GM10266 (cell line): Measurements from ENCODE around the gene S100A13.
"Not testable (repeated sequence)": the region's sequence is repeated elsewhere in the genome, so short reads cannot be mapped to it uniquely, and the experiment has no call there.

Experiments used
- DNase-seq: peaks from one replicate; pipeline ENCODE4 v3.0.0; 2012; ENCODE audit errors: extremely low spot score
- CTCF ChIP-seq: IDR thresholded peaks from 2 replicates; pipeline ENCODE4 v1.5.1; 2012; ENCODE audit warnings: mild to moderate bottlenecking, low read depth; ENCODE audit not compliant: control insufficient read depth, insufficient read depth; ENCODE audit errors: missing control alignments

S100A13 gene

GRCh38 chr1:153577624-153578051, 49.7 kb downstream of the S100A13 start:
- no peak for TF ChIP-seq CTCF
- DNase-seq = no peak

DNA sequence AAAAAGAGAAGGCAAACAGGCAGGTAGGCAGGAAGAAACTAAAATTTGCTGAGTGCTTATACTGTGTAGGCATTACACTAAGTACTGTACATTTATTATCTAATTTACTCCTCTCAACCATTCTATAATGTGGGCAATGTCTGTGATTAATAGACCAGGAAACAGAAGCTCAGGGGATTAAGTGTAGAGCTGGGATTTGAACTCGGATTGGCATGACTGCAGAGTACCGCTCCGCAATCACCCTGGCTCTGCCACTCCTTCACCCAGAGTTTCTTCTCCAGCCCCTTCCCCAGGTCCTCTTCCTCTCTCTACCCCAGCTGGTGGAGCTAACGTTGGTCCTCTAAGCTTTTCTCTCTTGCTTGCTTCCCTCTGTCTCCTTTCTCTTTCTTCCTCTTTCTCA, 50.2 kb downstream of the S100A13 start:
- no peak for TF ChIP-seq CTCF
- no peak for DNase-seq

- DNase-seq = not testable (repeated sequence)
Measured at GRCh38 chr1:153575497-153575896, 51.8 kb downstream of the S100A13 start.

DNA sequence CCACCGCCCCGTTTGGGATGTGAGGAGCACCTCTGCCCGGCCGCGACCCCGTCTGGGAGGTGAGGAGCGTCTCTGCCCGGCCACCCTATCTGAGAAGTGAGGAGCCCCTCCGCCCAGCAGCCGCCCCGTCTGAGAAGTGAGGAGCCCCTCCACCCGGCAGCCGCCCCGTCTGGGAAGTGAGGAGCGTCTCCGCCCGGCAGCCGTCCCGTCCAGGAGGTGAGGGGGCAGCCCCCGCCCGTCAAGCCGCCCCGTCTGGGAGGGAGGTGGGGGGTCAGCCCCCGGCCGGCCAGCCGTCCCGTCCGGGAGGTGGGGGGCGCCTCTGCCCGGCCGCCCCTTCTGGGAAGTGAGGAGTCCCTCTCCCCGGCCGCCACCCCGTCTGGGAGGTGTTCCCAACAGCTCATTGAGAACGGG, 52.2 kb downstream of the S100A13 start:
- DNase-seq = not testable (repeated sequence)

DNA sequence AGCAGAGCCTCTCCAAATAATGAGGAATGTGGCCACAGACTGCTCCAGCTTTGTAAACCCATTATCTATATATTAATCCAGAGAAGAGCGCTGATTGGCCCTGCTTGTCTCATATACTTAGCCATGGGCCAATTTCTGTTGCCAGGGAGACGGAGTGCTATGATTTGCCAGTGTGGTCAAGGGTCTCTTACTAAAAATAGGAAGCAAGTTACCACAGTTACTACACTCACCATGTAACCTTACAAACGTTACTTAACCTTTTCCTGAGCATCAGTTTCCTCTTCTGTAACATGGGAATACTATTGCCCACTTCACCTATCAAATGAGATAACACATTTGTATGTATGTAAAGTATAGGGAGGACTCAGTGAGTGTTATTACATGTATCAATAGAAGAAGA, 54.0 kb downstream of the S100A13 start:
- no peak for DNase-seq
- TF ChIP-seq CTCF = no peak

- peak; percentile 84 for TF ChIP-seq CTCF
- peak; percentile 77 for DNase-seq
Measured at GRCh38 chr1:153572569-153573015, 54.7 kb downstream of the S100A13 start.

DNA sequence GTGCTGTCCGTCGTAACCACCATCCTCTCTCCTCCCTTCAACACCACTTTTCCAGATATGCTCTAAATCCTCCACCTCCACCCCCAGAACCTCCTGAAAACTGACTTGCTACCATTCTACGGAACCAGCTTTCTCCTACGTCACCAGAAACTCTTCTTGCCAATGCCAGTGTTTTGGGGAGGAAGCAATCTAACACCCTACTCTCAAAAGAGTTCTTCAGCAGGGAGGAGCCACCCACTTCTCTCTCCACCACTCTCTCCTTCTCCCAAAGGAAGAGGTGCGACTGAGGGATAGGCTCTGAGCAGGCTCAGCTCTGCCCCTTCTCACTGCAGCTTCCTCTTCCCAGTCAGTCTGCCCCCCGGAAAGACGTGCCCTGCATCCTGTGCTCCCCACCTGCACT, 55.6 kb downstream of the S100A13 start:
- TF ChIP-seq CTCF = no peak
- no peak for DNase-seq

DNA sequence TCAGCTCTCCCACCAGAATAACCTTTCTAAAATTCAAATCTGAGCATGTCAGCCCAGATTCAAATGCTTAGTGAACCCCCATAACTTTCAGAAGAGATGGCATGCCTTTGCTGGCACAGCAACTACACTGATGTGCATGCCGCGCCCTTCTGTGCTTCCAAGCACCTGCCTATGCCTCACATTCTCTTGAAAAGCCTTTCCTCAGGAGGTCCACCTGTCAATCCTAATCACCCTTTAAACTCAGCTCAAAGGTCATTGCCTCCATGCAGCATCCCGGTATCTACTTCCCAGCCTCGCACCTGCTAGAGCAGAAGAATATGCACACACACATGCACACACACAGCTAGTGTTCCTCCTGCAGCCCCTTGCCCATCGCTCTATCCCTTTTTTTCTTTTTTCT, 56.4 kb downstream of the S100A13 start:
- no peak for DNase-seq
- TF ChIP-seq CTCF = no peak
